GM04503 (cell line): ENCODE results near the gene CBY3.
"Not testable (repeated sequence)": the region's sequence is repeated elsewhere in the genome, so short reads cannot be mapped to it uniquely, and the experiment has no call there.

Experiments
- DNase-seq: peaks from one replicate; pipeline ENCODE4 v3.0.0-alpha.2; 2012; ENCODE audit warnings: low read depth

The CBY3 gene

DNA sequence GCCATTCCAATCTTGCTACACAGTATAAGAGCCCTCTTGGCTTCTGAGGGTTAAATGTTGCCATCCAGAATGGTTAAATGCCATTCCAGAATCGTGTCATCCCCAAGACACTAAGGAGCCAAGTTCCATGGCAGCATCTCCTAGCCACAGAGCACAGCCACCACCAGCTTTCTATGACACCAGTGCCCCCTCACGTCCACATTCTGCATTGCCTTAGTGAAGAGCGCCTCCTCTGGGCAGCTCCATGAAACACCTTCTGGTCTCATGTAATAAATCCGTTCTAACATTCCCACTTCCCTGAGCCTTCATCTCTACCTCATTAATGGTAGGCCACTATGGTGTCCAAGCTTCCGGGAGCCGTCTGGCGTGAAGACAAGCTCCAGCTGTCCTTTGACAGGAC, 12.4 kb downstream of the CBY3 start:
- DNase-seq, result peak; percentile 28

DNA sequence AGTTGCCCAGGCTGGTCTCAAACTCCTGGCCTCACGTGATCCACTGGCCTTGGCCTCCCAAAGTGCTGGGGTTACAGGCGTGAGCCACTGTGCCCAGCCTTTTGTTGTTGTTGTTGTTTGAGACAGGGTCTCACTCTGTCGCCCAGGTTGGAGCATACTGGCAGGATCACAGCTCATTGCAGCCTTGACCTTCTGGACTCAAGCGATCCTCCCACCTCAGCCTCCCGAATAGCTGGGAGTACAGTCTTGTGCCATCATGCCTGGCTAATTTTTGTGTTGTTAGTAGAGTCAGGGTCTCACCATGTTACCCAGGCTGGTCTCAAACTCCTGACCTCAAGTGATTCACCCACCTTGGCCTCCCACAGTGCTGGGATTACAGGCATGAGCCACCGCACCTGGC, 19.2 kb downstream of the CBY3 start:
- DNase-seq, result not testable (repeated sequence)

DNA sequence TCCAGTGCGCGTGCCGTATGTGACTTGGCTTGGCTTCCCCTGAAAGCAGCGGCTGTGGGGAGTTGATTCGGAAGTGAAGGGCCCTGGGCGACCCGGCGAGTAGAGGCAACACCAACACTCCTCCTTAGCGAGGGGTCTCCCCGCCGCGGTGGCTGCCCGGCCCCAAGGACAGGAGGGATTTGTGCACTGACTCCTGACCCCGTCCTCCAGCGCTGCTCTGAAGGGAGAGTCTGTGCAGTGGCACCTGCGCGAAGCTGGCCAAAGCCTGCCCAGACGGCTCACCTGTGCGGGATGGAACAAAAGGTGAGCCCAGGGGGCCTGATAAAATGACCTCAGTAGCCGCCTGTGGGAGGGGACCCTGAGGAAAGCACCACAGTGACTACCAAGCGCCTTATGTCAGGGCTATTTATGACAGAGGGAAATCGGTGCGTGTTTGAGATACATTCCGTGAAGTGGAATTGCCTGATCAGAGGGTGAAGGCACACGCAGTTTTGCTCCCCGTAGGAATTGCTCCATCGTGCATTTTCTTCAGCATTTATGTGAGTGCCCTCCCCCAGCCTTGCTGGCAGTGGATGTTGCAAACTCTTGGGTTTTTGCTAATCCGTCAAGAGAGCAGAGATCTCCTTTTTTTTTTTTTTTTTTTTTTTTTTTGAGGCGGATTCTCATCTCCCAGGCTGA, 22.5 kb downstream of the CBY3 start:
- DNase-seq, result peak; percentile 29

DNA sequence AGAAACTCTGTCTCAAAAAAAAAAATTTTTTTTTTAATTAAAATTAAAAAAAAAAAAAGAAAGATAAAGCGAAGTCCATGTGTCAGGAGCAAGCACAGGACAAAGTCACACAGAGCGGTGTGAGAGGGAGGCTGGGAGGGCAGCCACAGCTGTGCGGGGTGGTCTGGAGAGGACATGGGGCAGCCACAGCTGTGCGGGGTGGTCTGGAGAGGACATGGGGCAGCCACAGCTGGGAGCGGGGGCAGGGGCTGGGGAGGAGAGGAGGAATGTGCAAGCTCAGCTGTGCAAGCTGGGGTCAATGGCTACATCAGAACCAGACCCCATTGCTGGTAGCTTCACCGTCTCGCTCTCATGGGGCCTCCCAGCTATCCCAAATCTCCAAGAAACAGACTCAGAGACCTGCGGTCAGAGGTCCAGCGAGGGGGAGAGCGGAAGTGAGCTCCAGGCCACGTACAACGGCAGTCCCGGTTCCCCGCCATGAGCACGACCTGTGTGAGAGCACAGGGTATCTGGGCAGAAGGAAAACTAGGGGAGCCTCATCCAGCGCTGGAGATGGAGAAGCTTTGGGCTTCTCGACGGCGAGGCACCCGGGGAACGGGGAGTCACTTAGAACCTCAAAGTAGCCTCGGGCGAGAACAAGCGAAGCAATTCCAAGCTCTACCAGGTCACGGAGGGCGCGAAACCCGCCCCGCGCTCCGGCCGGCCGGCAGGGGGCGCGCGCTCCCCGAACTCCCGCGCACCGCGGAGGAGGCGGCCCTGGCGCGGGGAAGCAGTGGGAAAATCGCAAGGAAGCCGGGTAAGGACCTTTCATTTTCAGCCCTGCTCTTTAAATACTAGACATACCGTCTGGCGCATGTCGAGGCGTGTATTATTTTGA, 23.3 kb downstream of the CBY3 start:
- not testable (repeated sequence) for DNase-seq

DNA sequence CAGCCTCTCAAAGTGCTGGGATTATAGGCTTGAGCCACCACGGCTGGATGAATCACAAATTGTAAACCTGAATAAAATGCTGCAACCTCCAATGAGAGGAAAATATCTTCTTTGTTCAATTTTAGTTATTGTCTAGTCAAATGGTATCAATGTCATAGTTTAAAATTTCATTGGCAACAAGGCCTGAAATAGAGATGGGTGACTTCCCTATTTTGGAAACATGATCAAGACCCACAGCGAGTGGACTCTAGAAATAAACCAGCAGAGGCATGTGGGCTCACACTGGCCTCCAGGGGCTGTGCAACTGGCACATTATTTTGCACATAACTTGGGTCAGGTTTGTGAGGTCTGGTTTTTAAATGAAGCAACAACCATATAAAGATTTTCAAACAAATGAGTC, 27.7 kb downstream of the CBY3 start:
- not testable (repeated sequence) for DNase-seq

DNA sequence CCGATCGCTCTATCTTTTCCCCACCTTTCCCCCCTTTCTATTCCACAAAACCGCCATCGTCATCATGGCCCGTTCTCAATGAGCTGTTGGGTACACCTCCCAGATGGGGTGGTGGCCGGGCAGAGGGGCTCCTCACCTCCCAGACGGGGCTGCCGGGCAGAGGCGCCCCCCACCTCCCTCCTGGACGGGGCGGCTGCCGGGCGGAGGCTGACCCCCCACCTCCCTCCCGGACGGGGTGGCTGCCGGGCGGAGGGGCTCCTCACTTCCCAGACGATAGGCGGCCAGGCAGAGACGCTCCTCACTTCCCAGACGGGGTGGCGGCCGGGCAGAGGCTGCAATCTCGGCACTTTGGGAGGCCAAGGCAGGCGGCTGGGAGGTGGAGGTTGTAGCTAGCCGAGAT, 30.6 kb downstream of the CBY3 start:
- not testable (repeated sequence) for DNase-seq

DNA sequence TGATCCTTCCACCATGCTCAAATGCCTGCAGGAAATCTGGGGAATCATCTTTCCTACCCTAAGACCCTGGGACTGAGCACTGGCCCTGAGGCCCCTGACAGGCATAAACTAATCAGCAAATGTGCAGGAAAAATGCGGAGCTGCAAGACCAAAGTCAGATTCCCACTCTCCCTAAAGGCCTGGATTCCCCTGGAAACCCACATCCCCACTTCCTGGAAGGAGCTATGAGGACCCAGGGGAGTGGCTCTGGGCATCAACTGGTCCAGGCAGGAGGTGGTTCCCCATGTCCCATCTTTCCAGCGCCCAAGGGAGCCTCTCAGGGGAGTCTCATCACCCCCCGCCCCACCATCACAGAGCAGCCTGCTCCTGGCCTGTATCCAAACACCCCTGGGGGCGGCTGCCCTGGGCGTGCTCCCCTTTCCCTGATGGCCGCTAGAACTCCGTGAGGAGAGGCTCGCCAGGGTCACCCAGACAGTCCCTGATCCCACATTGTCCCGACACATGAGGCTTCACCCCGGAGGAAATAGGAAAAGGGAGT, 31.6 kb downstream of the CBY3 start:
- DNase-seq, result not testable (repeated sequence)

DNA sequence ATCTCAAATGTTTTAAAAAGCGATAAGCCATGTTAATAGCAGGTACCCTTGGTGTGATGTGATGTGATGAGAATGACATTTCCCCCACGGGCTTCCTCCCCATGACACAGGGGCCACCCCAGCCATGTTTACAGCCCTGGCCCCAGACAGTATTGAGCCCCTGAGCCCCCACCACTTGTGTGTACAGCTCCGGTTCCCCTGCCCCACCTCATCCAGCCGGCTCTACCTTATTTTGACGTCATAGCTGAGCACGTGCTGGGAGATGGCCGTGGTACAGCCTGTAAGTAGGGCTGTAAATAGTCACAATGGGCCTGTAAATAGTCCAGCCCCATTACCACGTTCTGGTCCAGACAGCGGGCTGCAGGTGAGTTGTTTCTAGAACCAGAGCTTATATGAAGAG, 32.4 kb downstream of the CBY3 start:
- no peak for DNase-seq

DNA sequence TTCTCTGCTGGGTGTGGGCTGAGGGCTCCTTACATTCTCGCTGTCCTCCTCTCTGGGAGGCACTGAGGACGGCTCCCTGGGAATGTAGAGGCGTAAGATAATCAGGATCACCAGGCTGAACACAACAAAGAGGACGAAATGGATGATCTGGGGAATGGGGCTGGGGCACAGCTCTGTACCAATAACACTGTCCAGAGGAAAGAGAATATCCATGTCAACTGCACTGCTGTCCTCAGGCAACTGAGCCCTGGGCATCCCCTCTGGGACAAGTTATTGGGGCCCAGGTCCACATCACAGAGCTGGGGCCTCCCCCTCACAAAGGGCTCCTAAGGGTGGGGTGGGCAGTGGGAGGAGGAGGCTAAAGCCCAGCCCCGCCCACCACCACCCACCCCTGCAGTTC, 36.1 kb downstream of the CBY3 start:
- not testable (repeated sequence) for DNase-seq

DNA sequence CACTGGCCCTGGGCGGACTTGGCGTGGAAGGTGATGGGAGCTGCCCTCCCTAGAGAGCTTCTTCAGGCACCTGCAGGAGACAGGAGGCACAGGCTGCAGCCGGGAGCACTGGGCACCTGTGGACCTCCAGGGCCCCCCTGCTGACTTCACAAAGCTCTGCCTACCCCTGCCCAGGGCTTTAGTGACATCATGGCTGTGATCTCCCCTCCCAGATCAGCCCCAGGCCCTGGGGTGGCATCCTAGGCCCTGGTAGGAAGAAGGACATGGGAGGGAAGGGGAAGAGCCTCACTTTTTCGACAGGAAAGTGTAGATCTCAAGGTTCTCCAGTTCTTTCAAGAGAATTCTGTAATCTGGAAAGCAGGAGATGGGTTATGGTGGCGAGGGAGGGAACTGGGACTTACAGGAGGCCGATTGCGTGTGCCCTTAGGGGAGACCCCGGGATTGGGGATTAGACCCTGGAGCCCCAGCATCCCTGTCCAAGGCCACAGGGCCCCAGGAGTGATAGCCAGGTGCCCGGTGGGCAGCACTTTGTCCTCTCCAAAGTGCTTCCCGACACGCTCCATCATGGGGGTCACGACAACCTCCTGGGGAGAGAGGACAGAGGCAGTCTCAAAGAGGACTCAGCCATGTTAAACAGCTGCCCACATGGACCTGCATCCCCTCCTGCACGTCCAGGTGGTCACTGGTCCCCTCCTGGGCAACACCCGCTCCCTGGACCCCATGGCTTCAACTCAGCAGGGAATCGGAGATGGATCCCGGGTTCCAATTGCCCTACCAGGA, 37.5 kb downstream of the CBY3 start:
- DNase-seq, result not testable (repeated sequence)

DNA sequence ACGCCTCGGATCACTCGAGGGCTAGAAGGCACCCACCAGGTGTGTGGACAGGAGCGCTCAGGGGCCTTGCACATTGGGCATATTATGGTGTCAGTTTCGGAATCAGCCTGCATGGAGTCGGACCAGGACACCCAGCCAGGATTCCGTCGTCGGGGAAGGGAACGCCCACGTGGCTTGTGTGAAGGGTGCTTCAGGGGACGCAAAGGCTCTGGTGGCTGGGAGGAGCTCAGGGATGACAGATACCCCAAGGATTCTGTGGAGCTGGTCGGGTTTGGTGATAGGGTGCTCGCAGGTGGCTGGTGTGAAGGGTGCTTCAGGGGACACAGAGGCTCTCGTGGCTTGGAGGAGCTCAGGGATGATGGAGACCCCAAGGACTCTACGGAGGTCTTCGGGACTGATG, 38.2 kb downstream of the CBY3 start:
- DNase-seq, result not testable (repeated sequence)

DNA sequence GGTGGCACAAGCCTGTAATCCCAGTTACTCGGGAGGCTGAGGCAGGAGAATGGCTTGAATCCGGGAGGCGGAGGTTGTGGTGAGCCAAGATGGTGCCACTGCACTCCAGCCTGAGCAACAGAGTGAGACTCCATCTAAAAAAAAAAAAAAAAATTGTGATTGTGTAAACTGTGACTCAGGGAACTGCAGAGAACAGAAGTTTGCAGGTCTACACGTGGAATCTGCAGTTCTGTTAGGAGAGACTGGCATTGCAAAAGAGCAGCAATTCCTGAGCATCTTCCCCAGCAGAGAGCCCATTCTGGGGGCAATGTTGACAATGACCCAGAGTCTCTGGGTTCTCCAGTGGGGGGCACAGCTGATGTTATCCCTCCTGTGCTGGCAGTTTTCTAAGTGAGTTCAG, 39.1 kb downstream of the CBY3 start:
- DNase-seq, result not testable (repeated sequence)

DNA sequence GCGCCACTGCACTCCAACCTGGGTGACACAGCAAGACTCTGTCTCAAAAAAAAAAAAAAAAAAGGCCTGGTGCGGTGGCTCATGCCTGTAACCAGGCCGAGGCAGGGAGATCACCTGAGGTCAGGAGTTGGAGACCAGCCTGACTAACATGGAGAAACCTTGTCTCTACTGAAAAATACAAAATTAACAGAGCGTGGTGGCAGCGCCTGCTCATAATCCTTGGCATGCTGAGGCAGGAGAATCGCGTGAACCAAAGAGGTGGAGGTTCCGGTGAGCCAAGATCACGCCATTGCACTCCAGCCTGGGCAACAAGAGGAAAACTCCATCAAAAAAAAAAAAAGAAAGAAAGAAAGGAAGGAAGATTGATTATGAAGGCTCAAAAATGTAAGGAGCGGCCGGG, 41.5 kb downstream of the CBY3 start:
- not testable (repeated sequence) for DNase-seq

DNA sequence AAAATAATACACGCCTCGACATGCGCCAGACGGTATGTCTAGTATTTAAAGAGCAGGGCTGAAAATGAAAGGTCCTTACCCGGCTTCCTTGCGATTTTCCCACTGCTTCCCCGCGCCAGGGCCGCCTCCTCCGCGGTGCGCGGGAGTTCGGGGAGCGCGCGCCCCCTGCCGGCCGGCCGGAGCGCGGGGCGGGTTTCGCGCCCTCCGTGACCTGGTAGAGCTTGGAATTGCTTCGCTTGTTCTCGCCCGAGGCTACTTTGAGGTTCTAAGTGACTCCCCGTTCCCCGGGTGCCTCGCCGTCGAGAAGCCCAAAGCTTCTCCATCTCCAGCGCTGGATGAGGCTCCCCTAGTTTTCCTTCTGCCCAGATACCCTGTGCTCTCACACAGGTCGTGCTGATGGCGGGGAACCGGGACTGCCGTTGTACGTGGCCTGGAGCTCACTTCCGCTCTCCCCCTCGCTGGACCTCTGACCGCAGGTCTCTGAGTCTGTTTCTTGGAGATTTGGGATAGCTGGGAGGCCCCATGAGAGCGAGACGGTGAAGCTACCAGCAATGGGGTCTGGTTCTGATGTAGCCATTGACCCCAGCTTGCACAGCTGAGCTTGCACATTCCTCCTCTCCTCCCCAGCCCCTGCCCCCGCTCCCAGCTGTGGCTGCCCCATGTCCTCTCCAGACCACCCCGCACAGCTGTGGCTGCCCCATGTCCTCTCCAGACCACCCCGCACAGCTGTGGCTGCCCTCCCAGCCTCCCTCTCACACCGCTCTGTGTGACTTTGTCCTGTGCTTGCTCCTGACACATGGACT, 46.3 kb downstream of the CBY3 start:
- DNase-seq, result not testable (repeated sequence)

DNA sequence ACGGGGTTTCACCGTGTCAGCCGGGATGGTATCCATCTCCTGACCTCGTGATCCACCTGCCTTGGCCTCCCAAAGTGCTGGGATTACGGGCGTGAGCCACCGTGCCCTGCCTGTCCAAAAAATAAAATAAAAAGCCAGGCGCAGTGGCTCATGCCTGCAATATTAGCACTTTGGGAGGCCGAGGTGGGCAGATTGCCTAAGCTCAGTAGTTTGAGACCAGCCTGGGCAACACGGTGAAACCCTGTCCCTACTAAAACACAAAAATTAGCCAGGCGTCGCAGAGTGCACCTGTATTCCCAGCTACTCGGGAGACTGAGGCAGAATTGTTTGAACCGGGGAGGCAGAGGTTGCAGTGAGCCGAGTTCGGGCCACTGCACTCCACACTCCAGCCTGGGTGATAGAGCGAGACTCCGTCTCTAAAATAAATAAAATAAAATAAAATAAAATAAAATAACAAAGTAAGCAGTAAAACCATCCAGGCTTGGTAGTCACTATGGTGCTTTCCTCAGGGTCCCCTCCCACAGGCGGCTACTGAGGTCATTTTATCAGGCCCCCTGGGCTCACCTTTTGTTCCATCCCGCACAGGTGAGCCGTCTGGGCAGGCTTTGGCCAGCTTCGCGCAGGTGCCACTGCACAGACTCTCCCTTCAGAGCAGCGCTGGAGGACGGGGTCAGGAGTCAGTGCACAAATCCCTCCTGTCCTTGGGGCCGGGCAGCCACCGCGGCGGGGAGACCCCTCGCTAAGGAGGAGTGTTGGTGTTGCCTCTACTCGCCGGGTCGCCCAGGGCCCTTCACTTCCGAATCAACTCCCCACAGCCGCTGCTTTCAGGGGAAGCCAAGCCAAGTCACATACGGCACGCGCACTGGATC, 47.1 kb downstream of the CBY3 start:
- DNase-seq, result not testable (repeated sequence)
